Panc1 (cell line): Measurements from ENCODE around the gene MIF4GD. TPM values are rescaled to one million over a fixed set of nuclear protein-coding genes. Genes with fewer than 3 reads are reported as not detected.

ENCODE experiments used
- ATAC-seq: fragments of 200-7000 bp; cut with Tn5 transposase; 2 replicates; pipeline ENCODE4 v1.9.1; 2020; ENCODE audit warnings: mild to moderate bottlenecking, moderate library complexity
- BruUV-seq: library from RNA; stranded (reverse); fragments of 400-500 nt; replicated peaks from 2 replicates; lab custom pipeline; 2021; lab: Mats Ljungman, UMichigan
- CTCF ChIA-PET: fragments of 300-600 bp; sonication (Branson Sonifier 250); formaldehyde crosslinking; loops from one replicate; lab custom pipeline; 2022; ENCODE audit warnings: antibody characterized with exemption; lab: Charles Lee
- POLR2A ChIA-PET: fragments of 300-600 bp; sonication (Branson Sonifier 250); formaldehyde crosslinking; loops from one replicate; lab custom pipeline; 2022; ENCODE audit warnings: antibody characterized with exemption; lab: Charles Lee
- DNase-seq: peaks from one replicate; pipeline ENCODE4 v3.0.0-alpha.2; 2010; ENCODE audit warnings: low read depth, low spot score
- H3K27ac ChIP-seq: 2 replicates; pipeline ENCODE4 v1.5.1; 2011; ENCODE audit warnings: mild to moderate bottlenecking, low read length, inconsistent platforms
- H3K27me3 ChIP-seq: fragments of 200-500 bp; sonication (Bioruptor generic); 2 replicates; pipeline ENCODE4 v1.6.0; 2014; ENCODE audit warnings: low read length, inconsistent platforms; ENCODE audit not compliant: control insufficient read depth, insufficient read depth
- H3K36me3 ChIP-seq: fragments of 200-500 bp; sonication (Bioruptor generic); 2 replicates; pipeline ENCODE4 v1.5.1; 2014; ENCODE audit warnings: inconsistent platforms, mild to moderate bottlenecking, low read length, moderate library complexity; ENCODE audit not compliant: control insufficient read depth, insufficient read depth
- H3K4me1 ChIP-seq: 2 replicates; pipeline ENCODE4 v1.5.1; 2011; ENCODE audit warnings: inconsistent platforms, mild to moderate bottlenecking, low read length, moderate library complexity; ENCODE audit not compliant: control insufficient read depth, insufficient read depth
- H3K4me3 ChIP-seq, 2 experiments: 2 replicates each; pipeline ENCODE4 v1.5.1; 2011 to 2012; ENCODE audit warnings: low read depth in 2 of 2, low read length in 2 of 2, mild to moderate bottlenecking in 2 of 2, inconsistent platforms in 1 of 2, moderate library complexity in 1 of 2
- H3K9me3 ChIP-seq: fragments of 200-500 bp; sonication (Bioruptor generic); 2 replicates; pipeline ENCODE4 v1.5.1; 2014; ENCODE audit warnings: low read depth, mild to moderate bottlenecking, inconsistent platforms, low read length, moderate library complexity; ENCODE audit not compliant: control insufficient read depth, insufficient read depth
- POLR2AphosphoS5 ChIP-seq: IDR thresholded peaks from 2 replicates; pipeline ENCODE4 v1.6.1; 2012; ENCODE audit warnings: mild to moderate bottlenecking, low read depth, low read length, moderate library complexity
- SIN3A ChIP-seq: IDR thresholded peaks from 2 replicates; pipeline ENCODE4 v1.6.1; 2012; ENCODE audit warnings: low read depth, mild to moderate bottlenecking, low read length, moderate library complexity, borderline replicate concordance; ENCODE audit not compliant: insufficient read depth
- TCF7L2 ChIP-seq: IDR thresholded peaks from 2 replicates; pipeline ENCODE4 v1.6.1; 2011; ENCODE audit warnings: mild to moderate bottlenecking, low read depth, low read length, inconsistent platforms
- in situ Hi-C: cut with HindIII; loops from 2 replicates; pipeline ENCODE4 v1.10.0; 2016; ENCODE audit warnings: low sequenced_read_pairs, low pct_unique_long_range_greater_than_20kb
- intact Hi-C: fragments of 100-400 bp; cut with micrococcal nuclease; formaldehyde crosslinking; loops from one replicate; pipeline ENCODE4 v1.10.0; 2022; ENCODE audit not compliant: unreplicated experiment
- total RNA-seq: library from RNA; stranded (reverse); gene quantifications from one replicate; pipeline ENCODE4 v1.2.1, GENCODE V29; 2021; ENCODE audit not compliant: unreplicated experiment
- TF ChIP-seq, protein P1 (sequence below), 2 experiments: IDR thresholded peaks; 2 replicates each; pipeline ENCODE4 v1.6.1; 2011 to 2012; ENCODE audit warnings: low read depth in 2 of 2, control low read depth in 1 of 2, low read length in 1 of 2, mild to moderate bottlenecking in 1 of 2, moderate library complexity in 1 of 2; ENCODE audit not compliant: insufficient read depth in 1 of 2
- TF ChIP-seq, protein P2 (sequence below): fragments of 450-650 bp; IDR thresholded peaks from 2 replicates; pipeline ENCODE4 v1.5.1; 2017; ENCODE audit warnings: mild to moderate bottlenecking

MIF4GD gene
- total RNA-seq, 1 experiment from 2014 or later = 34.4 TPM

DNA sequence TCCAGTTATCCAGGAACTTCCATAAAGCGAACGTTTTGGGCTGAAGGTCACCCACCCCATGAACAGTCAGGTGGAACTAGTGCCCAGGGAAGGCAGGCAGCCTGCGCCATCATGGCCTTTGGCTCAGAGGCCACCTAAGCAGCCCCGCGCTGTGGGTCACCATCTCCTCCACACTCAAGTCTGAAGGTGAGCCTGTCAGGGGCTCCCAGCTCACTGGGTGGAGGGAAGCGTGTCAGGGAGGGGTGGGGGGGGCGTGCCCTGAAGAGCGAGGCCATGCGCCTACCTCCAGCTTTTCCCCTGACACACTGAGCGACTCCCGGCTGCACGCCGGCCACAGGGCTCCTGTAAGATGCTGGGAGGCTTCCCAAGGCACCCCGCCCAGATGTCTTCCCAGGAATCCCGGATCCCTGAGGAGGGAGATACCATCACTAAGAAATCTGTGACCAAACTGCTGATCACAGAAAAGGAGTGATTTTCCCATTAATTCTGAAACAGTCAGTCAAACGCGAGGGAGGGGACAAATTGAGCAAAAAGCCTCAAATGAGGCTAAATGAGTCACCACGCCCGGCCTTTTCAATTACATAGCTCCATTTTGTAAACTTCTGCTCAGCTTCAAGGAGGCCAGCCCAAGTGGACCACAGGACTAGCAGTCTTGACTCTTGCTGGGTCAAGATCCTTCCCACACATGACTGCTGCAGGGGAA, 44.7 kb upstream of the MIF4GD start:
- no TSS peak for BruUV-seq
- ATAC-seq = no peak
- Histone ChIP-seq H3K36me3 (no peaks in the 10 kb centered on the region), H3K27ac (no peak overlapping the region), H3K4me1 (no peaks in the 10 kb centered on the region), H3K4me3 (no peak overlapping the region), H3K27me3 (no peaks in the 10 kb centered on the region), H3K9me3 (no peaks in the 10 kb centered on the region)
- in situ Hi-C loops (no loop called here), intact Hi-C loops (no loop called here)
- TF ChIP-seq, protein P1, sequence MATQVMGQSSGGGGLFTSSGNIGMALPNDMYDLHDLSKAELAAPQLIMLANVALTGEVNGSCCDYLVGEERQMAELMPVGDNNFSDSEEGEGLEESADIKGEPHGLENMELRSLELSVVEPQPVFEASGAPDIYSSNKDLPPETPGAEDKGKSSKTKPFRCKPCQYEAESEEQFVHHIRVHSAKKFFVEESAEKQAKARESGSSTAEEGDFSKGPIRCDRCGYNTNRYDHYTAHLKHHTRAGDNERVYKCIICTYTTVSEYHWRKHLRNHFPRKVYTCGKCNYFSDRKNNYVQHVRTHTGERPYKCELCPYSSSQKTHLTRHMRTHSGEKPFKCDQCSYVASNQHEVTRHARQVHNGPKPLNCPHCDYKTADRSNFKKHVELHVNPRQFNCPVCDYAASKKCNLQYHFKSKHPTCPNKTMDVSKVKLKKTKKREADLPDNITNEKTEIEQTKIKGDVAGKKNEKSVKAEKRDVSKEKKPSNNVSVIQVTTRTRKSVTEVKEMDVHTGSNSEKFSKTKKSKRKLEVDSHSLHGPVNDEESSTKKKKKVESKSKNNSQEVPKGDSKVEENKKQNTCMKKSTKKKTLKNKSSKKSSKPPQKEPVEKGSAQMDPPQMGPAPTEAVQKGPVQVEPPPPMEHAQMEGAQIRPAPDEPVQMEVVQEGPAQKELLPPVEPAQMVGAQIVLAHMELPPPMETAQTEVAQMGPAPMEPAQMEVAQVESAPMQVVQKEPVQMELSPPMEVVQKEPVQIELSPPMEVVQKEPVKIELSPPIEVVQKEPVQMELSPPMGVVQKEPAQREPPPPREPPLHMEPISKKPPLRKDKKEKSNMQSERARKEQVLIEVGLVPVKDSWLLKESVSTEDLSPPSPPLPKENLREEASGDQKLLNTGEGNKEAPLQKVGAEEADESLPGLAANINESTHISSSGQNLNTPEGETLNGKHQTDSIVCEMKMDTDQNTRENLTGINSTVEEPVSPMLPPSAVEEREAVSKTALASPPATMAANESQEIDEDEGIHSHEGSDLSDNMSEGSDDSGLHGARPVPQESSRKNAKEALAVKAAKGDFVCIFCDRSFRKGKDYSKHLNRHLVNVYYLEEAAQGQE (IDR thresholded peaks at IDR 0.05; ENCODE audit: insufficient read depth in 1 of 2, low read depth in 2 of 2, low read length in 1 of 2) = no peak
- TF ChIP-seq TCF7L2 (no peak), POLR2AphosphoS5 (no peak), SIN3A (no peak)
- TF ChIP-seq, protein P2, sequence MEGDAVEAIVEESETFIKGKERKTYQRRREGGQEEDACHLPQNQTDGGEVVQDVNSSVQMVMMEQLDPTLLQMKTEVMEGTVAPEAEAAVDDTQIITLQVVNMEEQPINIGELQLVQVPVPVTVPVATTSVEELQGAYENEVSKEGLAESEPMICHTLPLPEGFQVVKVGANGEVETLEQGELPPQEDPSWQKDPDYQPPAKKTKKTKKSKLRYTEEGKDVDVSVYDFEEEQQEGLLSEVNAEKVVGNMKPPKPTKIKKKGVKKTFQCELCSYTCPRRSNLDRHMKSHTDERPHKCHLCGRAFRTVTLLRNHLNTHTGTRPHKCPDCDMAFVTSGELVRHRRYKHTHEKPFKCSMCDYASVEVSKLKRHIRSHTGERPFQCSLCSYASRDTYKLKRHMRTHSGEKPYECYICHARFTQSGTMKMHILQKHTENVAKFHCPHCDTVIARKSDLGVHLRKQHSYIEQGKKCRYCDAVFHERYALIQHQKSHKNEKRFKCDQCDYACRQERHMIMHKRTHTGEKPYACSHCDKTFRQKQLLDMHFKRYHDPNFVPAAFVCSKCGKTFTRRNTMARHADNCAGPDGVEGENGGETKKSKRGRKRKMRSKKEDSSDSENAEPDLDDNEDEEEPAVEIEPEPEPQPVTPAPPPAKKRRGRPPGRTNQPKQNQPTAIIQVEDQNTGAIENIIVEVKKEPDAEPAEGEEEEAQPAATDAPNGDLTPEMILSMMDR = no peak
- POLR2A ChIA-PET = interaction anchor here (0.7 kb wide), 1 partner anchor 85 kb away, joined by 4 read pairs; no protein-coding TSS in a partner anchor
- CTCF ChIA-PET = interaction anchor here (0.6 kb wide), 1 partner anchor 78 kb away, joined by 4 read pairs; no protein-coding TSS in a partner anchor
- no peak for DNase-seq

DNA sequence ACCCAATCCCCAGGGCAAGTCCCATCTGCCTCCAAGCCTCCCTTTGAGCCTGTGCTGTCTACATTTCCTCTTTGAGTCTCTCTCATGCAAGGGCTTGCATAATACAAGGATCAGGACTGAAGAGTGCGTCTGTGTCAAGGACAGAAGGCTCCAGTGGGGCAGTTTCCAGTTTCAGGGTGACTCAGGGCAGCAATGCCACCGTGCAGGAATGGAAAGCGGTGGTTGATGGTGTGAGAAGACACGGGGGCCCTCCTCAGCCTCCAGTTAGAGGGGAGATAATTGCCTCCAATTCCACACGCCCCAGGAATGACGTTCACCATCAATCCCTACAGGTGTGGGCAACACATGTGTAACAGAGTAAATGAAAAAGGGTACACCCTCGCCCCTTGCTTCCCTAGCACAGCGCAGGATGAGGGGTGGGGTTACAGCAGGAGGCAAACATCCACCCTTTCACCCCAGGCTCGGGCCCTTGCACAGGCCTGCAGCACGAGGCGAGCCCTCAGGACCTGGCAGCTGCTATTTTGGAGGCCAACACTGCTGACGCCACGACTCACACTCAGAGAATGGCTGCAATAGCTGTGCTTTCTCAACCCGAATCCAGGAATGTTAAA, 43.0 kb upstream of the MIF4GD start:
- BruUV-seq = no TSS peak
- ChIA-PET CTCF (no interaction called here), POLR2A (interaction anchor here (0.6 kb wide), 1 partner anchor 79 kb away, joined by 3 read pairs; no protein-coding TSS in a partner anchor)
- H3K36me3 ChIP-seq = no peaks in the 10 kb centered on the region
- no peaks in the 10 kb centered on the region for H3K4me1 ChIP-seq
- DNase-seq (no peak), ATAC-seq (no peak)
- TF ChIP-seq, protein P1 (IDR thresholded peaks at IDR 0.05; ENCODE audit: insufficient read depth in 1 of 2, low read depth in 2 of 2, low read length in 1 of 2) = no peak
- no peak for TF ChIP-seq POLR2AphosphoS5
- no peaks in the 10 kb centered on the region for H3K27me3 ChIP-seq
- H3K27ac ChIP-seq = no peak overlapping the region
- in situ Hi-C loops = no loop called here
- H3K4me3 ChIP-seq = no peak overlapping the region
- H3K9me3 ChIP-seq = no peaks in the 10 kb centered on the region
- intact Hi-C loops = no loop called here
